ENCODE measurements around the gene TAF11L11.
"Not testable (repeated sequence)": the region's sequence is repeated elsewhere in the genome, so short reads cannot be mapped to it uniquely, and the experiment has no call there.

Gene TAF11L11

DNA sequence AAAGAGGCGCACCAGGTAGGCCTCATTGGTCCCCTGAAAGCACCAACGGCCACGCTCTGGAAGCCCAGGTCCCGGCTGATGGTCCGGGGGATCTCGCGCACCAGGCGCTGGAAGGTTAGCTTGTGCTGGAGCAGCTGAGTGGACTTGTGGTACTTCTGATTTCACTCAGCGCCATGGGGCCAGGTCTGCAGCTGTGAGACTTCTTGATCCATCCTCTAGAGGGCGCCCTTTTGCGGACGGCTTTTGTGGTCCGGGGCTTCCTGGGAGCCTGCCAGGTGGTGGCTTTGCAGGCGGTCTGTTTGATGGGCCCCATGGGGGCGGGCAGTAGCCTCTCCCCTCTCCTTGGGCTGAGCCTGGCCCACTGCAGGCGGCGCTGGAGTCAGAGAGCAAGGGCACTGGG lies 16.6 kb downstream of the TAF11L11 start:
- no peak overlapping the region for H3K27ac ChIP-seq
- DNase-seq (ENCODE audit: low spot score) = no peak
- TF ChIP-seq, protein P1, sequence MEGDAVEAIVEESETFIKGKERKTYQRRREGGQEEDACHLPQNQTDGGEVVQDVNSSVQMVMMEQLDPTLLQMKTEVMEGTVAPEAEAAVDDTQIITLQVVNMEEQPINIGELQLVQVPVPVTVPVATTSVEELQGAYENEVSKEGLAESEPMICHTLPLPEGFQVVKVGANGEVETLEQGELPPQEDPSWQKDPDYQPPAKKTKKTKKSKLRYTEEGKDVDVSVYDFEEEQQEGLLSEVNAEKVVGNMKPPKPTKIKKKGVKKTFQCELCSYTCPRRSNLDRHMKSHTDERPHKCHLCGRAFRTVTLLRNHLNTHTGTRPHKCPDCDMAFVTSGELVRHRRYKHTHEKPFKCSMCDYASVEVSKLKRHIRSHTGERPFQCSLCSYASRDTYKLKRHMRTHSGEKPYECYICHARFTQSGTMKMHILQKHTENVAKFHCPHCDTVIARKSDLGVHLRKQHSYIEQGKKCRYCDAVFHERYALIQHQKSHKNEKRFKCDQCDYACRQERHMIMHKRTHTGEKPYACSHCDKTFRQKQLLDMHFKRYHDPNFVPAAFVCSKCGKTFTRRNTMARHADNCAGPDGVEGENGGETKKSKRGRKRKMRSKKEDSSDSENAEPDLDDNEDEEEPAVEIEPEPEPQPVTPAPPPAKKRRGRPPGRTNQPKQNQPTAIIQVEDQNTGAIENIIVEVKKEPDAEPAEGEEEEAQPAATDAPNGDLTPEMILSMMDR (conservative IDR thresholded peaks at IDR 0.05; ENCODE audit: low read depth) = no peak
- CTCF ChIA-PET = no interaction called here
- POLR2A ChIA-PET (ENCODE audit: low non-redundant PET) = no interaction called here

DNA sequence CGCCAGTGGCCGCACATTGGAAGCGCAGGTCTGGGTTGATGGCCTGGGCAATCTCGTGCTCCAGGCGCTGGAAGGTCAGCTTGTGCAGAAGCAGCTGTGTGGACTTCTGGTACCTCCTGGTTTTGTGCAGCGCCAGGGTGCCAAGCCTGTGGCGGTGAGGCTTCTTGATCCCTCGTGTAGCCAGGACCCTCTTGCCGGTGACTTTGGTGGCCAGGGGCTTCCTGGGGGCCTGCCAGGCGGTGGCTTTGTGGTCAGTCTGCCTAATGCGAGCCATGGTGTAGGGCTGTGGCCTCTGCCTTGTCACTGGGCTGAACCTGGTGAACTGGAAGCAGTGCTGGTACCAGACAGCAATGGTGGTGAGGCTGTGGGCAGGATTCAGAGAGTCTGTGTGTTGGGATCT lies 21.7 kb downstream of the TAF11L11 start:
- POLR2A ChIA-PET (ENCODE audit: low non-redundant PET) = no interaction called here
- no peak overlapping the region for H3K27ac ChIP-seq
- DNase-seq (ENCODE audit: low spot score) = no peak
- CTCF ChIA-PET = no interaction called here
- TF ChIP-seq, protein P1 (conservative IDR thresholded peaks at IDR 0.05; ENCODE audit: low read depth) = no peak

DNA sequence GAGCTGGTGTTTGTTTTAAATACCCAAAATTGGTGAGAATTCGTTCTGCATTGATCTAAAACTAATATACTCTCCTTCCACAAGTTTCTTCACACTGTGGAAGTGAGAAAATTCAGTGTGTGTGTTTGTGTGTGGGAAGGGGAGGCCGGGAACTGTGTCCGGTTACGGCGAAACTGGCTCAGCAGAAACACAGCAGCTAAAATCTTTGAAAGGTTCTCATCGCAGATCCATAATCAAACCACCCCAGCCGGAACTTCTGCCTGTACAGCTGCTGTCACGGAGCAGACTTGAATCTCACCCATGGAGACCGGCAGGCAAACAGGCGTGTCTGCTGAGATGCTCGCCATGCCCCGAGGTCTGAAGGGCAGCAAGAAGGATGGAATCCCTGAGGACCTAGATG lies 27.8 kb downstream of the TAF11L11 start, which contains the start of gene TAF11L13:
Gene TAF11L13, plus strand, starts transcription at position 301 of the 400 bp plus-strand sequence.
- H3K27ac ChIP-seq; POLR2A ChIA-PET (ENCODE audit: low non-redundant PET); CTCF ChIA-PET; DNase-seq (ENCODE audit: low spot score): not testable (repeated sequence)

DNA sequence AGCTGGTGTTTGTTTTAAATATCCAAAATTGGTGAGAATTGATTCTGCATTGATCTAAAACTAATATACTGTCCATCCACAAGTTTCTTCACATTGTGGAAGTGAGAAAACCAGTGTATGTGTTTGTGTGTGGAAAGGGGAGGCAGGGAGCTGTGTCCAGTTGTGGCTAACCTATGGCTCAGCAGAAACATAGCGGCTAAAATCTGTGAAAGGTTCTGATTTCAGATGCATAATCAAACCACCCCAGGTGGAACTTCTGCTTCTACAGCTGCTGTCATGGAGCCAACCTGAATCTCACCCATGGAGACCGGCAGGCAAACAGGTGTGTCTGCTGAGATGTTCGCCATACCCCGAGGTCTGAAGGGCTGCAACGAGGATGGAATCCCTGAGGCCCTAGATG lies 30.2 kb downstream of the TAF11L11 start, which contains the start of gene TAF11L14:
Gene TAF11L14, plus strand, starts transcription at position 301 of the 400 bp plus-strand sequence.
- H3K27ac ChIP-seq = no peak within 1 kb of the TSS
- POLR2A ChIA-PET (ENCODE audit: low non-redundant PET) = no interaction called here
- TF ChIP-seq, protein P1 (conservative IDR thresholded peaks at IDR 0.05; ENCODE audit: low read depth) = no peak
- DNase-seq (ENCODE audit: low spot score) = no peak
- CTCF ChIA-PET = no interaction called here

DNA sequence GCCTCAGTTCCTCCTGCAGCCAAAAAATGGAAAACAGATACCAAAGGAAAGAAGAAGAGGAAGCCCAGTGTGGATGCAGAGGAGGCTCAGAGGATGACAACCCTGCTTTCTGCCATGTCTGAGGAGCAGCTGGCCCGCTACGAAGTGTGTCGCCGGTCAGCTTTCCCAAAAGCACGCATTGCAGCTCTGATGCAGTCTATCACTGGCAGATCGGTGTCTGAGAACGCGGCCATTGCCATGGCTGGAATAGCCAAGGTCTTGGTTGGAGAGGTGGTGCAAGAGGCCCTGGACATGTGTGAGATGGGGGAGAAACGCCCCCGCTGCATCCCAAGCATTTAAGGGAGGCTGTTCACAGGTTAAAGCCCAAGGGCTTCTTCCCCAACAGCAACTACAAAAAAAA lies 45.2 kb downstream of the TAF11L11 start:
- POLR2A ChIA-PET (ENCODE audit: low non-redundant PET); DNase-seq (ENCODE audit: low spot score); H3K27ac ChIP-seq; CTCF ChIA-PET: not testable (repeated sequence)

DNA sequence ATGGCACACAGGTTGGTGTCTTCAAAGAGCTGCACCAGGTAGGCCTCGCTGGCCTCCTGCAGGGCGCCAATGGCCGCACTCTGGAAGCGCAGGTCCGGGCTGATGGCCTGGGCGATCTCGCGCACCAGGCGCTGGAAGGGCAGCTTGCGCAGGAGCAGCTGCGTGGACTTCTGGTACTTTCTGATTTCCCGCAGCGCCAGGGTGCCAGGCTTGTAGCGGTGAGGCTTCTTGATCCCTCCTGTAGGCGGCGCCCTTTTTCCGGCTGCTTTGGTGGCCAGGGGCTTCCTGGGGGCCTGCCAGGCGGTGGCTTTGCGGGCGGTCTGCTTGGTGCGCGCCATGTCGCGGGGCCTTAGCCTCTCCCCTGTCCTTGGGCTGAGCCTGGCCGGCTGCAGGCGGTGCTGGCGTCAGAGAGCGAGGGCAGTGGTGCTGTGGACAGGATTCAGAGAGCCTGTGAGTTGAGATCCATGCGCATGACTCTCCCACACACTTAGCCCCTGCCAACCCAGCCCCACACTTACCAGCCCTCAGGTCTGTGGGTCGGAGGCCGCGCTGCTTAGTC lies 51.3 kb downstream of the TAF11L11 start:
- CTCF ChIA-PET = interaction anchor here (0.7 kb wide), 1 partner anchor 10 kb away, joined by 3 read pairs; no protein-coding TSS in a partner anchor
- DNase-seq (ENCODE audit: low spot score); H3K27ac ChIP-seq; POLR2A ChIA-PET (ENCODE audit: low non-redundant PET): not testable (repeated sequence)

Data from RWPE1 (cell line).